Loucy (cell line): ENCODE measurements around the gene INF2.

ENCODE experiments used
- H2AFZ ChIP-seq: fragments of 200-600 bp; sonication (generic); 2 replicates; pipeline ENCODE4 v1.6.0; 2016; ENCODE audit warnings: antibody characterized with exemption, mild to moderate bottlenecking, low read length, moderate library complexity
- H3F3A ChIP-seq: fragments of 200-600 bp; 2 replicates; pipeline ENCODE4 v1.6.0; 2016; ENCODE audit warnings: antibody characterized with exemption, low read depth, mild to moderate bottlenecking
- H3K27me3 ChIP-seq: fragments of 200-600 bp; sonication (generic); 2 replicates; pipeline ENCODE4 v1.6.1; 2014; ENCODE audit warnings: low read length, mild to moderate bottlenecking; ENCODE audit not compliant: insufficient read depth, poor library complexity, severe bottlenecking
- H3K36me3 ChIP-seq: fragments of 200-600 bp; sonication (generic); 2 replicates; pipeline ENCODE4 v1.6.1; 2016; ENCODE audit warnings: low read length; ENCODE audit not compliant: insufficient read depth
- H3K4me1 ChIP-seq: fragments of 200-600 bp; sonication (generic); 2 replicates; pipeline ENCODE4 v1.5.1; 2014; ENCODE audit warnings: low read length, mild to moderate bottlenecking; ENCODE audit not compliant: insufficient read depth, poor library complexity, severe bottlenecking
- H3K4me2 ChIP-seq: fragments of 200-600 bp; sonication (generic); 2 replicates; pipeline ENCODE4 v1.6.0; 2014; ENCODE audit warnings: antibody characterized with exemption, low read length, low read depth, mild to moderate bottlenecking; ENCODE audit not compliant: poor library complexity, severe bottlenecking
- H3K4me3 ChIP-seq: fragments of 200-600 bp; sonication (generic); 2 replicates; pipeline ENCODE4 v1.5.1; 2014; ENCODE audit warnings: low read length, mild to moderate bottlenecking, mixed read lengths; ENCODE audit not compliant: poor library complexity, severe bottlenecking
- H3K79me2 ChIP-seq: fragments of 200-600 bp; sonication (generic); 2 replicates; pipeline ENCODE4 v1.6.1; 2014; ENCODE audit warnings: low read length; ENCODE audit not compliant: insufficient read depth
- H3K9ac ChIP-seq: fragments of 200-600 bp; sonication (generic); 2 replicates; pipeline ENCODE4 v1.6.0; 2014; ENCODE audit warnings: mild to moderate bottlenecking, low read depth, low read length, moderate library complexity; ENCODE audit not compliant: poor library complexity, severe bottlenecking
- H3K9me2 ChIP-seq: fragments of 200-600 bp; sonication (generic); replicated peaks from 2 replicates; pipeline ENCODE4 v1.6.1; 2016; ENCODE audit warnings: low read depth, low read length, mixed read lengths
- H3K9me3 ChIP-seq: fragments of 200-600 bp; sonication (generic); 2 replicates; pipeline ENCODE4 v1.6.1; 2014; ENCODE audit warnings: mild to moderate bottlenecking, antibody characterized with exemption, low read length, low read depth; ENCODE audit not compliant: insufficient read depth
- H4K20me1 ChIP-seq: fragments of 200-600 bp; sonication (generic); 2 replicates; pipeline ENCODE4 v1.6.0; 2014; ENCODE audit warnings: antibody characterized with exemption, low read length, mild to moderate bottlenecking; ENCODE audit not compliant: insufficient read depth, poor library complexity, severe bottlenecking
- CTCF ChIP-seq: fragments of 200-600 bp; sonication (generic); conservative IDR thresholded peaks from 2 replicates; pipeline ENCODE4 v1.5.1; 2014; ENCODE audit warnings: mild to moderate bottlenecking, antibody characterized with exemption, low read length
- EZH2phosphoT487 ChIP-seq: fragments of 200-600 bp; IDR thresholded peaks from 2 replicates; pipeline ENCODE4 v1.6.1; 2018; ENCODE audit warnings: antibody characterized with exemption, mild to moderate bottlenecking, moderate library complexity, borderline replicate concordance

Gene INF2

DNA sequence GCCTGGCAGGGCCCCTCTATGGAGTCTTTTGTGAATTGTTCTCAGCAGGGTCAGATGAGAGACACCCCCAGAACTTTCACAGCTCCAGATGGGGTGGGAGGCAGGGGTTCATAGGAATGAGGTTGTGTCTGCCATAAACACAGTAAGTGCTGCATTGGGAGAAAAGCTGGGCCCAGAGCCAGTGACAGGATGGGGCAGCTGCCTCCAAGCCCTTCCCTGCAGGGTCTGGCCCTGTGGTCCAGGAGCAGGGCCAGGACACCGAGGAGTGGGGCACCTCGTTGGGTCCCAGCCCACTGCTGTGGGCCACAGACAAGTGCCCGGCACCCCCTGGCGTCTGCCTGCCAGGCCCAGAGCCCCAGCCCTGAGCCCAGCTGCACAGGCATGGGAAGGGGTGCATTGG lies 13.3 kb downstream of the INF2 start:
- Histone ChIP-seq H3K4me2 (no peak overlapping the region), H2AFZ (no peak overlapping the region), H3K79me2 (peaks cover 3% of the 10 kb centered on the region; the same call in 1 of the 2 replicates), H3F3A (no peaks in the 10 kb centered on the region), H3K4me3 (no peak overlapping the region), H3K36me3 (peaks cover 27% of the 10 kb centered on the region), H3K27me3 (no peaks in the 10 kb centered on the region), H3K9ac (no peak overlapping the region), H3K4me1 (no peaks in the 10 kb centered on the region), H3K9me3 (no peaks in the 10 kb centered on the region), H3K9me2 (no peaks in the 10 kb centered on the region), H4K20me1 (no peaks in the 10 kb centered on the region)
- TF ChIP-seq EZH2phosphoT487, result no peak
- TF ChIP-seq CTCF, result no peak

DNA sequence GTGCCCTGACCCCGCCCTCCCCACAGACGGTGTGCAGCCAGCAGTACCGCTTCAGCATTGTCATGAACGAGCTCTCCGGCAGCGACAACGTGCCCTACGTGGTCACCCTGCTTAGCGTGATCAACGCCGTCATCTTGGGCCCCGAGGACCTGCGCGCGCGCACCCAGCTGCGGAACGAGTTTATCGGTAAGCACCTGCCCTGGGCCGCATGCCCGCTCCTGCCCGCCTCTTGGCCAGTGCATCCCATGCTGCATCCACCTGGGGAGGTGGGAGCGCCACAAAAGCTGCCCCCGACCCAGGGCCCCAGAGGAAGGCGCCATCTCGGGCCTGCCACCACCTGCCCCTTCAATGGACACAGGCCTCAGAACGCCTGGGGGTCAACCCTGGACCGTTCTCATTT lies 13.9 kb downstream of the INF2 start:
- TF ChIP-seq EZH2phosphoT487, result no peak
- TF ChIP-seq CTCF, result no peak
- no peaks in the 10 kb centered on the region for H3K4me1 ChIP-seq
- no peak overlapping the region for H2AFZ ChIP-seq
- H3K9me2 ChIP-seq, result no peaks in the 10 kb centered on the region
- no peaks in the 10 kb centered on the region for H3K9me3 ChIP-seq
- H3F3A ChIP-seq, result no peaks in the 10 kb centered on the region
- no peak overlapping the region for H3K4me2 ChIP-seq
- no peaks in the 10 kb centered on the region for H4K20me1 ChIP-seq
- no peaks in the 10 kb centered on the region for H3K79me2 ChIP-seq
- no peak overlapping the region for H3K4me3 ChIP-seq
- peaks cover 27% of the 10 kb centered on the region for H3K36me3 ChIP-seq
- H3K9ac ChIP-seq, result no peak overlapping the region
- H3K27me3 ChIP-seq, result no peaks in the 10 kb centered on the region

DNA sequence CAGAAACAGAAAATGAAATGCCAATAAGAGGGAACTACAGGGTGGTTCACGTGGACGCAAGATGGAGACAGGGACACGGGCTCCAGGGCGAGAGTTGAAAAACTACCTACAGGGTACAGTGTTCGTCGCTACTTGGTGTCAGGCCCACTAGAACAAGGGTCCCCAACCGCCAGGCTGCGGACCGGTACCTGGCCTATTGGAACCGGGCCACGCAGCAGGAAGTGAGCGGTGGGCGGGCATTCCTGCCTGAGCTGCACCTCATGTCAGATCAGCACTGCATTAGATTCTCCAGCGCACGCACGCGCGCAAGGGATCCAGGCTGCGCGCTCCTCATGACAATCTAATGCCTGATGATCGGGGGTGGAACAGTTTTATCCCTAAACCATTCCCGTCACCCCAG lies 14.8 kb downstream of the INF2 start:
- no peaks in the 10 kb centered on the region for H3K9me2 ChIP-seq
- H3K36me3 ChIP-seq, result peaks cover 27% of the 10 kb centered on the region
- TF ChIP-seq EZH2phosphoT487, result no peak
- no peak for TF ChIP-seq CTCF

More for the DNA sequence above, 14.8 kb downstream of the INF2 start:
- H3K9ac ChIP-seq, result no peak overlapping the region
- no peaks in the 10 kb centered on the region for H3K9me3 ChIP-seq
- no peak overlapping the region for H3K4me2 ChIP-seq
- H2AFZ ChIP-seq, result no peak overlapping the region
- H3K79me2 ChIP-seq, result no peaks in the 10 kb centered on the region
- no peaks in the 10 kb centered on the region for H3F3A ChIP-seq
- H4K20me1 ChIP-seq, result no peaks in the 10 kb centered on the region
- no peaks in the 10 kb centered on the region for H3K4me1 ChIP-seq
- no peaks in the 10 kb centered on the region for H3K27me3 ChIP-seq
- no peak overlapping the region for H3K4me3 ChIP-seq
